ENCODE results near the gene CAPZA2.
"Not testable (repeated sequence)": the region's sequence is repeated elsewhere in the genome, so short reads cannot be mapped to it uniquely, and the experiment has no call there.

CAPZA2 gene

DNA sequence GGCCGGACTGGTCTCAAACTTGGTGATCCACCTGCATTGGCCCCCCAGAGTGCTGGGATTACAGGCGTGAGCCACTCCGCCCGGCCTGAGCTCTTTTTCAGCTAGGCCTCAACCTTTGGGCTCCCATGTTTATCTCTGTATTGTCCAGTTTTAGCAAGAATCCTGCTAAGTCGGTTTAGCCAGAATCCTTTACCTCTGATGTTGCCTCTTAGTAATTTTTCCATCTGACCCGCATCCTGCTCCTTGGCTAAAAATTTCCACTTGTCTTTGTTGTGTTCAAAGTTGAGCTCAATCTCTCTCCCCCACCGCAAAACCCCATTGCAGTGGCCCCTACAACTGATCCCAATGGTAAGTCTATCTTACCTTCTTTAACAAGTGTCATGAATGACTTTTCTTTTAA is 70.2 kb downstream of the CAPZA2 start:
- H3K27ac ChIP-seq (ENCODE audit: insufficient read depth, low read depth, low read length, poor library complexity, severe bottlenecking), result no peak overlapping the region
- no peaks in the 10 kb centered on the region for H3K9me3 ChIP-seq (ENCODE audit: control insufficient read depth, low read length)
- peaks cover 9% of the 10 kb centered on the region for H3K27me3 ChIP-seq (ENCODE audit: control insufficient read depth, insufficient read depth, low read length, poor library complexity, severe bottlenecking)
- 93 to 96% methylated on average over 7 of the region's 7 CpGs for WGBS, 2 experiments
- no peaks in the 10 kb centered on the region for H3K36me3 ChIP-seq (ENCODE audit: control insufficient read depth, insufficient read depth, low read length)
- H3K4me3 ChIP-seq (ENCODE audit: insufficient read depth, low read depth, low read length), result no peak overlapping the region
- no peaks in the 10 kb centered on the region for H3K4me1 ChIP-seq (ENCODE audit: control insufficient read depth, insufficient read depth, low read length)

DNA sequence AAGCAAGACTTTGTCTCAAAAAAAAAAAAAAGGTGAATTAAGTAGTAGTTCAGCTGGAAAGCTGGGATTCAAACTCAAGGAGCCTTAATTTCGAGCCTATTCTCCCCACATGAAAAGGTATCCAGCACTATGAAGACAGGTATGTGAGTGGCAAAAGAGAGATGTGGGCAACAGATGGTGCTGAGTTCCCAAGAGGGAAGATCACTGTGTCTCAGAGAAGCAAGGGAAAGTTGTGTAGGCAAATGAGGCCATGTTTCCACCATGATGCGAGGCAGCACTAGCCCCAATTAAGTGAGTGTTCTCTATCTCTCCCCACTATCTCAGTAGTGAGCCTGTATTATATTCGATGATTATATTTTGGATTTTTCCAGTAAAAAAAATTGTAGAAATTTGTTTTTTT is 71.1 kb downstream of the CAPZA2 start:
- H3K9me3 ChIP-seq (ENCODE audit: control insufficient read depth, low read length), result no peaks in the 10 kb centered on the region
- 97 to 98% methylated on average over 2 of the region's 3 CpGs for WGBS, 2 experiments
- peaks cover 9% of the 10 kb centered on the region for H3K27me3 ChIP-seq (ENCODE audit: control insufficient read depth, insufficient read depth, low read length, poor library complexity, severe bottlenecking)
- no peak overlapping the region for H3K27ac ChIP-seq (ENCODE audit: insufficient read depth, low read depth, low read length, poor library complexity, severe bottlenecking)
- H3K36me3 ChIP-seq (ENCODE audit: control insufficient read depth, insufficient read depth, low read length), result no peaks in the 10 kb centered on the region
- no peaks in the 10 kb centered on the region for H3K4me1 ChIP-seq (ENCODE audit: control insufficient read depth, insufficient read depth, low read length)
- no peak overlapping the region for H3K4me3 ChIP-seq (ENCODE audit: insufficient read depth, low read depth, low read length)

DNA sequence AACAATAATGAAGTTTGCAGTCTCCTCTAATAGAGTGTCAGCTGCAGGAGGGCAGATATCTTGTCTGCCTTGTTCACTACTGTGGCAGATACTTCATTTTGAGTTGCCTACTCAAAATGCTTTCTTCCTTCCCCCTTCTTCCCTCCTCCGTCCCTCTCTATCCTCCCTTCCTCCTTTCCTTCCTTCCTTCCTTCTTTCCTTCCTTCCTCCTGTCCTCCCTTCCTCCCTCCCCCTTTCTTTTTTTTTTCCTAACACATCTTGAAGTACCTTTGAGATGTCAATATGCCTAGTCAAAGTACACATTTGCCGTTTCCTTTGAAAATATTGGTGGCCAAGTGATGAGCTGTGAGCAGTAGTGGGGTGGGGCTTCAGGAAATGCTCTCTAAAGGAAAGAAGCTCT is 72.2 kb downstream of the CAPZA2 start:
- no peaks in the 10 kb centered on the region for H3K4me1 ChIP-seq (ENCODE audit: control insufficient read depth, insufficient read depth, low read length)
- H3K4me3 ChIP-seq (ENCODE audit: insufficient read depth, low read depth, low read length), result no peak overlapping the region
- H3K9me3 ChIP-seq (ENCODE audit: control insufficient read depth, low read length), result no peaks in the 10 kb centered on the region
- no peak overlapping the region for H3K27ac ChIP-seq (ENCODE audit: insufficient read depth, low read depth, low read length, poor library complexity, severe bottlenecking)
- no peaks in the 10 kb centered on the region for H3K36me3 ChIP-seq (ENCODE audit: control insufficient read depth, insufficient read depth, low read length)
- 86 to 96% methylated on average over 2 of the region's 2 CpGs for WGBS, 2 experiments
- peaks cover 9% of the 10 kb centered on the region for H3K27me3 ChIP-seq (ENCODE audit: control insufficient read depth, insufficient read depth, low read length, poor library complexity, severe bottlenecking)

- not testable (repeated sequence) for H3K9me3 ChIP-seq (ENCODE audit: control insufficient read depth, low read length); H3K27me3 ChIP-seq (ENCODE audit: control insufficient read depth, insufficient read depth, low read length, poor library complexity, severe bottlenecking); H3K4me1 ChIP-seq (ENCODE audit: control insufficient read depth, insufficient read depth, low read length); H3K4me3 ChIP-seq (ENCODE audit: insufficient read depth, low read depth, low read length); H3K36me3 ChIP-seq (ENCODE audit: control insufficient read depth, insufficient read depth, low read length); H3K27ac ChIP-seq (ENCODE audit: insufficient read depth, low read depth, low read length, poor library complexity, severe bottlenecking)
- whole genome bisulfite sequencing, 2 experiments, result 87 to 92% methylated on average over 4 of the region's 4 CpGs
Observed at GRCh38 chr7:116936844-116937243, 74.5 kb downstream of the CAPZA2 start.

- Histone ChIP-seq H3K36me3 (ENCODE audit: control insufficient read depth, insufficient read depth, low read length) (no peaks in the 10 kb centered on the region), H3K9me3 (ENCODE audit: control insufficient read depth, low read length) (no peaks in the 10 kb centered on the region), H3K4me1 (ENCODE audit: control insufficient read depth, insufficient read depth, low read length) (no peaks in the 10 kb centered on the region), H3K27me3 (ENCODE audit: control insufficient read depth, insufficient read depth, low read length, poor library complexity, severe bottlenecking) (no peaks in the 10 kb centered on the region), H3K27ac (ENCODE audit: insufficient read depth, low read depth, low read length, poor library complexity, severe bottlenecking) (no peak overlapping the region), H3K4me3 (ENCODE audit: insufficient read depth, low read depth, low read length) (no peak overlapping the region)
- WGBS, 2 experiments, result 94 to 100% methylated on average over 2 of the region's 2 CpGs
Observed at GRCh38 chr7:116938678-116939077, 76.3 kb downstream of the CAPZA2 start.

DNA sequence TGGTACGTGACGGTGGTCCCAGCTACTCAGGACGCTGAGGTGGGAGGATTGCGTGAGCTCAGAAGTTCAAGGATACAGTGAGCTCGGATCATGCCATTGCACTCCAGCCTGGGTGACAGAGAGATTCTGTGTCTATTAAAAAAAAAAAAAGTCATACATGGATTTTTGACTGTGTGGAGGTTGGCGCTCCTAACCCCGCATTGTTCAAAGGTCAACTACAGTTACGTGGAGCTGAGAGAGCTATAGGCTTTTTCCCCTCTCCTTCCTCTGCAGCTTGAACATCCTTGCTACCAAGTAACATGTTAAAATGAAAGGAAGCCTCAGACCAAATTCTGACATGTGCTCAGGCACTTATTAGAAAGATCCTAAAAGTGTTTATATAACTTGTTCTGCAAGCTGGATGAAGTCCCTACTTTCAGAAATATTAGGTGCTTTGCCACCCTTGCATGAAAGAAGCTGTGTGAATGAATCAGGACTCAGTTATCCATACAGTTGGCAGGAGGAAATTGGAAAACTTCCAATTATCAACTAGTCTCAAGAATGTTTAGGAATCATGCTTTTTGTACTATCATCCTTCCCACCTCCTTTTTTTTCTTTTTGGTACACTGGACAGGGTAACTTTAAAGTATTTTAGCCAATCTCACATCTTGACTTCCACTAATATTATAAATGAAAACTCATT is 78.4 kb downstream of the CAPZA2 start:
- WGBS, 2 experiments, result 83 to 96% methylated on average over 7 to 8 of the region's 8 CpGs
- Histone ChIP-seq H3K27ac (ENCODE audit: insufficient read depth, low read depth, low read length, poor library complexity, severe bottlenecking) (no peak overlapping the region), H3K4me1 (ENCODE audit: control insufficient read depth, insufficient read depth, low read length) (no peaks in the 10 kb centered on the region), H3K27me3 (ENCODE audit: control insufficient read depth, insufficient read depth, low read length, poor library complexity, severe bottlenecking) (no peaks in the 10 kb centered on the region), H3K36me3 (ENCODE audit: control insufficient read depth, insufficient read depth, low read length) (no peaks in the 10 kb centered on the region), H3K4me3 (ENCODE audit: insufficient read depth, low read depth, low read length) (no peak overlapping the region), H3K9me3 (ENCODE audit: control insufficient read depth, low read length) (no peaks in the 10 kb centered on the region)

- no peaks in the 10 kb centered on the region for H3K36me3 ChIP-seq (ENCODE audit: control insufficient read depth, insufficient read depth, low read length)
- no peak overlapping the region for H3K27ac ChIP-seq (ENCODE audit: insufficient read depth, low read depth, low read length, poor library complexity, severe bottlenecking)
- H3K4me1 ChIP-seq (ENCODE audit: control insufficient read depth, insufficient read depth, low read length), result no peaks in the 10 kb centered on the region
- no peaks in the 10 kb centered on the region for H3K27me3 ChIP-seq (ENCODE audit: control insufficient read depth, insufficient read depth, low read length, poor library complexity, severe bottlenecking)
- WGBS, 2 experiments, result 58 to 82% methylated on average over 1 to 2 of the region's 2 CpGs
- no peaks in the 10 kb centered on the region for H3K9me3 ChIP-seq (ENCODE audit: control insufficient read depth, low read length)
- H3K4me3 ChIP-seq (ENCODE audit: insufficient read depth, low read depth, low read length), result no peak overlapping the region
Observed at GRCh38 chr7:116942504-116942903, 80.1 kb downstream of the CAPZA2 start.

DNA sequence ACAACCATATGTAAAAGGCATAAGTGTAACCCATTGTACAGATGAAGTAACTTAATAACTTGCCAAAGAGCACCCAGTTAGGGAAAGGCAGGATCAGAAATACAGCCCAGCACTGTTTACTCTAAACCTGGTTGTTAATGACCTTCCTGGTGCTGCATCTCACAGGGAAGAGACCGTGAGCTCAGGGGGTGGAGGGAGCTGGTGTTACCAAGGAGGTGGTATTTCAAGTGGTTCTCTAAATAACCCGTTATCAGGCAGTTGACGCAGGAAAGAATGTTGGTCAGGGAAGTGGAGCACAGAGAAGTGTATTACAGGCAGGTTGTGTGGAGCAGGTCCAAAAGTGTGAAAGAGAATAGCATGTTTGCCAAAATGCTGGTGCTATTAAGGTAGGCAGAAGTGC is 86.5 kb downstream of the CAPZA2 start:
- Histone ChIP-seq H3K4me1 (ENCODE audit: control insufficient read depth, insufficient read depth, low read length) (peaks cover 5% of the 10 kb centered on the region), H3K27ac (ENCODE audit: insufficient read depth, low read depth, low read length, poor library complexity, severe bottlenecking) (no peak overlapping the region), H3K36me3 (ENCODE audit: control insufficient read depth, insufficient read depth, low read length) (no peaks in the 10 kb centered on the region), H3K9me3 (ENCODE audit: control insufficient read depth, low read length) (no peaks in the 10 kb centered on the region), H3K4me3 (ENCODE audit: insufficient read depth, low read depth, low read length) (no peak overlapping the region), H3K27me3 (ENCODE audit: control insufficient read depth, insufficient read depth, low read length, poor library complexity, severe bottlenecking) (no peaks in the 10 kb centered on the region)
- 79 to 84% methylated on average over 3 of the region's 3 CpGs for WGBS, 2 experiments

GRCh38 chr7:116949941-116950801 is 87.8 kb downstream of the CAPZA2 start:
- no peak overlapping the region for H3K4me3 ChIP-seq (ENCODE audit: insufficient read depth, low read depth, low read length)
- H3K27me3 ChIP-seq (ENCODE audit: control insufficient read depth, insufficient read depth, low read length, poor library complexity, severe bottlenecking), result no peaks in the 10 kb centered on the region
- no peaks in the 10 kb centered on the region for H3K36me3 ChIP-seq (ENCODE audit: control insufficient read depth, insufficient read depth, low read length)
- H3K9me3 ChIP-seq (ENCODE audit: control insufficient read depth, low read length), result no peaks in the 10 kb centered on the region
- WGBS, 2 experiments, result 89 to 96% methylated on average over 9 of the region's 9 CpGs
- H3K27ac ChIP-seq (ENCODE audit: insufficient read depth, low read depth, low read length, poor library complexity, severe bottlenecking), result no peak overlapping the region
- peaks cover 5% of the 10 kb centered on the region for H3K4me1 ChIP-seq (ENCODE audit: control insufficient read depth, insufficient read depth, low read length)

- H3K36me3 ChIP-seq (ENCODE audit: control insufficient read depth, insufficient read depth, low read length), result no peaks in the 10 kb centered on the region
- no peaks in the 10 kb centered on the region for H3K9me3 ChIP-seq (ENCODE audit: control insufficient read depth, low read length)
- 92 to 95% methylated on average over 5 of the region's 5 CpGs for WGBS, 2 experiments
- peaks cover 5% of the 10 kb centered on the region for H3K4me1 ChIP-seq (ENCODE audit: control insufficient read depth, insufficient read depth, low read length)
- no peak overlapping the region for H3K27ac ChIP-seq (ENCODE audit: insufficient read depth, low read depth, low read length, poor library complexity, severe bottlenecking)
- no peaks in the 10 kb centered on the region for H3K27me3 ChIP-seq (ENCODE audit: control insufficient read depth, insufficient read depth, low read length, poor library complexity, severe bottlenecking)
- no peak overlapping the region for H3K4me3 ChIP-seq (ENCODE audit: insufficient read depth, low read depth, low read length)
Observed at GRCh38 chr7:116950889-116951351, 88.5 kb downstream of the CAPZA2 start.

Data from ectodermal cell (in vitro differentiated cells).